DOHH2 (cell line): ENCODE results near the gene ASTN1.

Source experiments
- H3F3A ChIP-seq: fragments of 200-600 bp; sonication (generic), shearing (Covaris generic); 2 replicates; pipeline ENCODE4 v1.6.0; 2016; ENCODE audit warnings: antibody characterized with exemption, mild to moderate bottlenecking; ENCODE audit not compliant: control insufficient read depth, insufficient read depth
- H3K27ac ChIP-seq: fragments of 200-600 bp; sonication (generic); 2 replicates; pipeline ENCODE4 v1.5.1; 2014; ENCODE audit warnings: low read depth, mild to moderate bottlenecking, low read length, moderate library complexity
- H3K27me3 ChIP-seq: fragments of 200-600 bp; sonication (generic); 2 replicates; pipeline ENCODE4 v1.6.1; 2014; ENCODE audit warnings: mild to moderate bottlenecking, low read length, mixed read lengths; ENCODE audit not compliant: control insufficient read depth
- H3K36me3 ChIP-seq: fragments of 200-600 bp; sonication (generic); 2 replicates; pipeline ENCODE4 v1.6.1; 2014; ENCODE audit warnings: mild to moderate bottlenecking, low read length, moderate library complexity, mixed read lengths; ENCODE audit not compliant: control insufficient read depth
- H3K4me1 ChIP-seq: fragments of 200-600 bp; sonication (generic); 2 replicates; pipeline ENCODE4 v1.6.1; 2014; ENCODE audit warnings: mild to moderate bottlenecking, low read length, mixed read lengths; ENCODE audit not compliant: control insufficient read depth
- H3K4me2 ChIP-seq: fragments of 200-600 bp; sonication (generic); 2 replicates; pipeline ENCODE4 v1.6.0; 2014; ENCODE audit warnings: mild to moderate bottlenecking, low read length, moderate library complexity
- H3K4me3 ChIP-seq: fragments of 200-600 bp; sonication (generic); 2 replicates; pipeline ENCODE4 v1.5.1; 2014; ENCODE audit warnings: mild to moderate bottlenecking, low read length, mixed read lengths
- H3K79me2 ChIP-seq: fragments of 200-600 bp; sonication (generic); 2 replicates; pipeline ENCODE4 v1.6.1; 2014; ENCODE audit warnings: mild to moderate bottlenecking, low read length, mixed read lengths; ENCODE audit not compliant: control insufficient read depth
- H3K9me2 ChIP-seq: fragments of 200-600 bp; sonication (generic); replicated peaks from 2 replicates; pipeline ENCODE4 v1.6.1; 2014; ENCODE audit warnings: mild to moderate bottlenecking, low read length, mixed read lengths; ENCODE audit not compliant: control insufficient read depth
- H3K9me3 ChIP-seq: fragments of 200-600 bp; sonication (generic); 2 replicates; pipeline ENCODE4 v1.6.1; 2014; ENCODE audit warnings: antibody characterized with exemption, low read length, mixed read lengths; ENCODE audit not compliant: control insufficient read depth, insufficient read depth
- H4K20me1 ChIP-seq: fragments of 200-600 bp; sonication (generic); 2 replicates; pipeline ENCODE4 v1.6.0; 2014; ENCODE audit warnings: low read depth, mild to moderate bottlenecking, antibody characterized with exemption, low read length, moderate library complexity; ENCODE audit not compliant: control insufficient read depth, insufficient read depth
- CTCF ChIP-seq: fragments of 200-600 bp; sonication (generic); IDR thresholded peaks from one replicate; pipeline ENCODE4 v1.5.1; 2014; ENCODE audit warnings: antibody characterized with exemption, mild to moderate bottlenecking, low read depth, low read length; ENCODE audit not compliant: poor library complexity, severe bottlenecking
- EZH2phosphoT487 ChIP-seq: fragments of 200-600 bp; sonication (generic); IDR thresholded peaks from 2 replicates; pipeline ENCODE4 v1.6.1; 2017; ENCODE audit warnings: borderline replicate concordance, mild to moderate bottlenecking, antibody characterized with exemption, low read length, moderate library complexity, mixed read lengths

The ASTN1 gene

GRCh38 chr1:177007437-177008161, 156.9 kb downstream of the ASTN1 start:
- Histone ChIP-seq H3K9me3 (no peaks in the 10 kb centered on the region), H3K4me1 (no peaks in the 10 kb centered on the region), H3K9me2 (no peaks in the 10 kb centered on the region), H3K36me3 (no peaks in the 10 kb centered on the region), H3F3A (no peaks in the 10 kb centered on the region), H3K4me2 (no peak overlapping the region), H4K20me1 (no peaks in the 10 kb centered on the region), H3K4me3 (no peak overlapping the region), H3K27ac (no peak overlapping the region), H3K79me2 (no peaks in the 10 kb centered on the region), H3K27me3 (no peaks in the 10 kb centered on the region)
- TF ChIP-seq EZH2phosphoT487 (no peak), CTCF (no peak)

GRCh38 chr1:177002891-177003290, 161.6 kb downstream of the ASTN1 start:
- Histone ChIP-seq H3K4me1 (no peaks in the 10 kb centered on the region), H3F3A (no peaks in the 10 kb centered on the region), H3K4me3 (no peak overlapping the region), H3K9me2 (no peaks in the 10 kb centered on the region), H3K4me2 (no peak overlapping the region), H3K27me3 (no peaks in the 10 kb centered on the region), H4K20me1 (no peaks in the 10 kb centered on the region), H3K79me2 (no peaks in the 10 kb centered on the region), H3K36me3 (no peaks in the 10 kb centered on the region), H3K9me3 (no peaks in the 10 kb centered on the region), H3K27ac (no peak overlapping the region)
- TF ChIP-seq CTCF (no peak), EZH2phosphoT487 (no peak)

GRCh38 chr1:177001556-177001955, 163.0 kb downstream of the ASTN1 start:
- Histone ChIP-seq H3K4me1 (no peaks in the 10 kb centered on the region), H3K9me3 (no peaks in the 10 kb centered on the region), H3K36me3 (no peaks in the 10 kb centered on the region), H3K27me3 (no peaks in the 10 kb centered on the region), H4K20me1 (no peaks in the 10 kb centered on the region), H3K27ac (no peak overlapping the region), H3K4me3 (no peak overlapping the region), H3K9me2 (no peaks in the 10 kb centered on the region), H3K79me2 (no peaks in the 10 kb centered on the region), H3K4me2 (no peak overlapping the region), H3F3A (no peaks in the 10 kb centered on the region)
- TF ChIP-seq CTCF: no peak
- TF ChIP-seq EZH2phosphoT487: no peak
